Activated CD8-positive, alpha-beta T cell treated with anti-CD3 and anti-CD28 coated beads for 36 hours (primary cell): ENCODE data around the gene CAMK1. TPM values are rescaled to one million over a fixed set of nuclear protein-coding genes. Genes with fewer than 3 reads are reported as not detected.
A peak's percentile ranks its signal among the peaks of the same experiment; 100 is the strongest.

Experiments used
- ATAC-seq: fragments of 200-7000 bp; cut with Tn5 transposase; one replicate; pipeline ENCODE4 v1.10.0; 2021; ENCODE audit warnings: mild to moderate bottlenecking, moderate library complexity
- CTCF ChIA-PET: fragments of 350-600 bp; sonication (Branson Sonifier 250); formaldehyde crosslinking; loops from one replicate; lab custom pipeline; 2021; ENCODE audit warnings: antibody characterized with exemption; lab: Charles Lee
- POLR2A ChIA-PET: fragments of 350-600 bp; sonication (Branson Sonifier 250); formaldehyde crosslinking; loops from one replicate; lab custom pipeline; 2021; ENCODE audit warnings: antibody characterized with exemption; lab: Charles Lee
- DNase-seq: peaks from one replicate; pipeline ENCODE4 v3.0.0-alpha.2; 2020
- H3K27ac Mint-ChIP-seq: one replicate; pipeline ENCODE4 v1.8.0; 2021; ENCODE audit warnings: mild to moderate bottlenecking, mixed read lengths
- H3K27me3 Mint-ChIP-seq: one replicate; pipeline ENCODE4 v1.8.0; 2021; ENCODE audit warnings: mixed read lengths
- H3K36me3 Mint-ChIP-seq: one replicate; pipeline ENCODE4 v1.8.0; 2021; ENCODE audit warnings: low read depth, mixed read lengths
- H3K4me1 Mint-ChIP-seq: one replicate; pipeline ENCODE4 v1.8.0; 2021; ENCODE audit warnings: low read depth, mixed read lengths
- H3K4me3 Mint-ChIP-seq: one replicate; pipeline ENCODE4 v1.8.0; 2021; ENCODE audit warnings: mild to moderate bottlenecking, moderate library complexity, mixed read lengths
- H3K9me3 Mint-ChIP-seq: one replicate; pipeline ENCODE4 v1.8.0; 2021; ENCODE audit warnings: mixed read lengths
- intact Hi-C: fragments of 100-400 bp; cut with micrococcal nuclease; formaldehyde crosslinking; loops from one replicate; pipeline ENCODE4 v1.10.0; 2022
- total RNA-seq, 2 experiments: library from RNA; stranded (reverse); gene quantifications; one replicate each; pipeline ENCODE4 v1.2.3, GENCODE V29; 2021
- TF ChIP-seq, protein P1 (sequence below): fragments of 200-600 bp; IDR thresholded peaks from one replicate; pipeline ENCODE4 v1.8.0; 2022; ENCODE audit warnings: antibody characterized with exemption, mild to moderate bottlenecking

The CAMK1 gene
- total RNA-seq, 2 experiments from 2014 or later: 41.7 to 45.7 TPM

DNA sequence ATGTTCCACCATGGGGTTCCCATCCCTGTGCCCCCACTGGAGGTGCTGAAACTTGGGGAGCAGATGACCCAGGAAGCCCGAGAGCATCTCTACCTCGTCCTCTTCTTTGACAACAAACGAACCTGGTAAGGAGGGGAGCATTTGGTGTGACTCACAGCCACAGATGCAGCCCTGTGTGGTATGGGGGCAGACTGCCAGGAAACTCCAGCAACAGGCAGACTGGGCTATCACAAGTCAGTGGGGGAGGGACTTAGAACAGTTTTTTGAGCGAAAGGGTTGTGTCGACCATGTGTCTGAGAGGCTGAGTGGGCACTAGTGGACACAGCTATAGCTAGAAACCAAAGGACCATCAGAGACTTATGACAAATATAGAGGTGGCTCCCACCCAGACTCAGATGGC is 23.4 kb downstream of the CAMK1 start:
- ChIA-PET POLR2A (interaction anchor here (0.9 to 7.4 kb wide), 4 partner anchors 8 to 34 kb away, joined by 3 to 50 read pairs (median 6); partner anchors contain the start of gene BRPF1), CTCF (interaction anchor here (1.0 to 1.6 kb wide), 3 partner anchors 9 to 19 kb away, joined by 4 to 7 read pairs (median 4); no protein-coding TSS in a partner anchor)
- ATAC-seq: no peak
- TF ChIP-seq, protein P1, sequence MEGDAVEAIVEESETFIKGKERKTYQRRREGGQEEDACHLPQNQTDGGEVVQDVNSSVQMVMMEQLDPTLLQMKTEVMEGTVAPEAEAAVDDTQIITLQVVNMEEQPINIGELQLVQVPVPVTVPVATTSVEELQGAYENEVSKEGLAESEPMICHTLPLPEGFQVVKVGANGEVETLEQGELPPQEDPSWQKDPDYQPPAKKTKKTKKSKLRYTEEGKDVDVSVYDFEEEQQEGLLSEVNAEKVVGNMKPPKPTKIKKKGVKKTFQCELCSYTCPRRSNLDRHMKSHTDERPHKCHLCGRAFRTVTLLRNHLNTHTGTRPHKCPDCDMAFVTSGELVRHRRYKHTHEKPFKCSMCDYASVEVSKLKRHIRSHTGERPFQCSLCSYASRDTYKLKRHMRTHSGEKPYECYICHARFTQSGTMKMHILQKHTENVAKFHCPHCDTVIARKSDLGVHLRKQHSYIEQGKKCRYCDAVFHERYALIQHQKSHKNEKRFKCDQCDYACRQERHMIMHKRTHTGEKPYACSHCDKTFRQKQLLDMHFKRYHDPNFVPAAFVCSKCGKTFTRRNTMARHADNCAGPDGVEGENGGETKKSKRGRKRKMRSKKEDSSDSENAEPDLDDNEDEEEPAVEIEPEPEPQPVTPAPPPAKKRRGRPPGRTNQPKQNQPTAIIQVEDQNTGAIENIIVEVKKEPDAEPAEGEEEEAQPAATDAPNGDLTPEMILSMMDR: no peak
- Mint-ChIP-seq H3K4me1 (peaks cover 22% of the 10 kb centered on the region), H3K36me3 (peaks cover 62% of the 10 kb centered on the region), H3K27me3 (no peaks in the 10 kb centered on the region), H3K4me3 (no peak overlapping the region), H3K27ac (peak overlapping the region; percentile 74), H3K9me3 (no peaks in the 10 kb centered on the region)
- DNase-seq: peak; percentile 67
- intact Hi-C loops: no loop called here

DNA sequence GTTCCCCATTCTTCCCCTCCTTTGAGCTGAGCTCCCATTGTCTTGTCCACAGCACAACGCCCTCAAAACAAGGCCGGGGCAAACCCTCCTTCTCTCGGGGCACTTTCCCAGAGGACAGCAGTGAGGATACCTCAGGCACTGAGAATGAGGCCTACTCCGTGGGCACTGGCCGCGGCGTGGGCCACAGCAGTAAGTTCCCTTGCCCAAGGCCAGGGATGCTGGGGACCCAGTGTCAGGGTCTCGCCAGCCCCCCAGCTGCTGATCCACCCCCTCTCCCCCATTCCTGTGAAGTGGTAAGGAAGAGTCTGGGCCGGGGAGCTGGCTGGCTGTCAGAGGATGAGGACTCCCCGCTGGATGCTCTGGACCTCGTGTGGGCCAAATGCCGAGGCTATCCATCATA is 24.2 kb downstream of the CAMK1 start:
- Mint-ChIP-seq H3K4me3 (no peak overlapping the region), H3K27me3 (no peaks in the 10 kb centered on the region), H3K4me1 (peaks cover 19% of the 10 kb centered on the region), H3K9me3 (no peaks in the 10 kb centered on the region), H3K36me3 (peaks cover 58% of the 10 kb centered on the region), H3K27ac (no peak overlapping the region)
- intact Hi-C loops: no loop called here
- ATAC-seq (no peak), DNase-seq (no peak)
- ChIA-PET POLR2A (interaction anchor here (0.7 to 7.4 kb wide), 4 partner anchors 9 to 15 kb away, joined by 3 to 50 read pairs (median 6); partner anchors contain the start of gene BRPF1), CTCF (interaction anchor here (1.4 to 1.6 kb wide), 2 partner anchors 9 to 18 kb away, joined by 4 to 7 read pairs; no protein-coding TSS in a partner anchor)
- TF ChIP-seq, protein P1: no peak

DNA sequence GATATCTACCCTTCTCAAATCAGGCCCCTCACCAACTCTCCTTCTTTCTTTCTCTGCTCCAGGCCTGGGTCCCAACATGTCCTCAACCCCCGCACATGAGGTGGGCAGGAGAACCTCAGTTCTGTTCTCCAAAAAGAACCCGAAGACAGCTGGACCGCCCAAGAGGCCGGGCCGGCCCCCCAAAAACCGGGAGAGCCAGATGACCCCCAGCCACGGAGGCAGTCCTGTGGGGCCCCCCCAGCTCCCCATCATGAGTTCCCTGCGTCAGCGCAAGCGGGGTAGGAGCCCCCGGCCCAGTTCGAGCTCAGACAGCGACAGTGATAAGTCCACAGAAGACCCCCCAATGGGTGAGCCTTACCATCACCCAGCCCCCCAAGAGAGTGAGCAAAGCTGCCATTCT is 25.6 kb downstream of the CAMK1 start:
- no peak overlapping the region for H3K4me3 Mint-ChIP-seq
- CTCF ChIA-PET: interaction anchor here (1.2 to 2.0 kb wide), 2 partner anchors 11 to 17 kb away, joined by 5 to 9 read pairs; no protein-coding TSS in a partner anchor
- TF ChIP-seq, protein P1: no peak
- peaks cover 57% of the 10 kb centered on the region for H3K36me3 Mint-ChIP-seq
- H3K27me3 Mint-ChIP-seq: no peaks in the 10 kb centered on the region
- intact Hi-C loops: no loop called here
- no peak for DNase-seq
- H3K27ac Mint-ChIP-seq: no peak overlapping the region
- POLR2A ChIA-PET: interaction anchor here (0.9 to 3.4 kb wide), 3 partner anchors 8 to 11 kb away, joined by 3 to 23 read pairs (median 5); partner anchors contain the start of gene BRPF1
- peaks cover 16% of the 10 kb centered on the region for H3K4me1 Mint-ChIP-seq
- no peak for ATAC-seq
- H3K9me3 Mint-ChIP-seq: no peaks in the 10 kb centered on the region

DNA sequence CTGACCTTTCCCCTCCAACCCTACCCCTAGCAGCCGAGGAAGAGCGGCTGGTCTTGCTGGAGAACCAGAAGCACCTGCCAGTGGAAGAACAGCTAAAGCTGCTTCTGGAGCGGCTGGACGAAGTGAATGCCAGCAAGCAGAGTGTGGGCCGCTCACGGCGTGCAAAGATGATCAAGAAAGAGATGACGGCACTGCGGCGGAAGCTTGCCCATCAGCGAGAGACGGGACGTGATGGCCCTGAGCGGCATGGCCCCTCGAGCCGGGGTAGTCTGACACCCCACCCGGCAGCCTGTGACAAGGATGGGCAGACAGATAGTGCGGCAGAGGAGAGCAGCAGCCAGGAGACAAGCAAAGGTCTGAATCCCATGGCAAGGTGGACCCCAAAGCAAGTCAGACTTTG is 26.2 kb downstream of the CAMK1 start:
- ATAC-seq (no peak), DNase-seq (no peak)
- Mint-ChIP-seq H3K27me3 (no peaks in the 10 kb centered on the region), H3K27ac (no peak overlapping the region), H3K4me3 (no peak overlapping the region), H3K4me1 (peaks cover 13% of the 10 kb centered on the region), H3K9me3 (no peaks in the 10 kb centered on the region), H3K36me3 (peaks cover 56% of the 10 kb centered on the region)
- POLR2A ChIA-PET: interaction anchor here (3.4 kb wide), 1 partner anchor 11 kb away, joined by 23 read pairs; the partner anchor contains the start of gene BRPF1
- TF ChIP-seq, protein P1: no peak
- intact Hi-C loops: no loop called here
- CTCF ChIA-PET: interaction anchor here (2.0 kb wide), 1 partner anchor 11 kb away, joined by 9 read pairs; no protein-coding TSS in a partner anchor

DNA sequence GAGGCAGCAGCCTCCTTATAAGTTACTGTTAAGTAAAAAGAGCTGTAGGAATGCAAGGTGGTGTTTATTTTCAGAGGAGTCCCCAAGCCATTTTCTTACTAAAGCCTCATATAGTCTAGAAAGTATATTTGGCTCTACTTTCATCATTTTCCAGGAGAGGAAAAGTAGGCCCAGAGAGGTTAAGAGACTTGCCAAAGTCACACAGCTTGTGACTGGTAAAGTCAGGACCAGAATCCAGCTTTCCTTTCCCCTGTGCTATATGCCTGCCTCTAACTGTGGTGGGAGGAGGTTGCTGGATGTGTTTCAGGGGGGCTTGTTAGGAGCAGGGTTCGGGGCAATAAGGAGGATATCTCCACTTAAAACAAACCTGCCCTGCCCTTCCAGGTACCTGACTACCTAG is 27.2 kb downstream of the CAMK1 start:
- Mint-ChIP-seq H3K36me3 (peaks cover 53% of the 10 kb centered on the region), H3K4me1 (peaks cover 13% of the 10 kb centered on the region), H3K4me3 (no peak overlapping the region), H3K27ac (no peak overlapping the region), H3K27me3 (no peaks in the 10 kb centered on the region), H3K9me3 (no peaks in the 10 kb centered on the region)
- TF ChIP-seq, protein P1: no peak
- ChIA-PET POLR2A (interaction anchor here (1.3 to 3.4 kb wide), 2 partner anchors 10 to 21 kb away, joined by 3 to 23 read pairs; partner anchors contain the start of gene BRPF1), CTCF (no interaction called here)
- intact Hi-C loops: no loop called here
- ATAC-seq: no peak
- DNase-seq: no peak
